GM12891 (cell line): ENCODE measurements around the gene OR8S1.

Source experiments
- POLR2A ChIP-seq: IDR thresholded peaks from 2 replicates; pipeline ENCODE4 v1.6.1; 2011; ENCODE audit warnings: low read depth, low read length, control low read depth
- POLR2AphosphoS5 ChIP-seq: IDR thresholded peaks from 2 replicates; pipeline ENCODE4 v1.6.1; 2011; ENCODE audit warnings: low read depth, low read length, control low read depth
- TAF1 ChIP-seq: IDR thresholded peaks from 2 replicates; pipeline ENCODE4 v1.6.1; 2011; ENCODE audit warnings: low read depth, low read length, control low read depth

DNA sequence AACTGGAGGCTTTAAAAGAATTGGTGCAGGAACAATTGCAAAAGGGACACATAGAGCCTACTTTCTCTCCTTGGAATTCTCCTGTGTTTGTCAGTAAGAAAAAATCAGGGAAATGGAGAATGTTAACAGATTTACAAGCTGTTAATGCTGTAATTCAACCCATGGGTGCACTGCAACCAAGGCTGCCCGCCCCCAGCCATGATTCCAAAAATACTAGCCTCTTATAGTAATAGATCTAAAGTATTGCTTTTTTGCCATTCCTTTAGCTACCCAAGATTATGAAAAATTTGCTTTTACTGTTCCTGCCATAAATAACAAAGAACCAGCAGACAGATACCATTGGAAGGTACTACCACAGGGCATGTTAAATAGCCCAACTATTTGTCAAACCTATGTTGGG lies 15.3 kb upstream of the OR8S1 start:
- no peak for TF ChIP-seq POLR2AphosphoS5
- TF ChIP-seq POLR2A: no peak
- no peak for TF ChIP-seq TAF1
